Measurements from ENCODE around the gene PCCA. TPM values are rescaled to one million over a fixed set of nuclear protein-coding genes. Genes with fewer than 3 reads are reported as not detected.

Gene PCCA
- polyA plus RNA-seq, 1 of the 3 experiments (the other 2 are of a cell fraction): 7.3 TPM

- H3K9me2 ChIP-seq: no peaks in the 10 kb centered on the region
- H3K9me3 ChIP-seq: no peaks in the 10 kb centered on the region
- ChIA-PET POLR2A (no interaction called here), CTCF (interaction anchor here (1.0 to 2.5 kb wide), 3 partner anchors 13 to 614 kb away, joined by 3 to 11 read pairs (median 10); no protein-coding TSS in a partner anchor)
- DNase-seq: no peak
- H3K36me3 ChIP-seq (replicated peaks in 1 of 2; ENCODE audit: control insufficient read depth in 1 of 2, insufficient read depth in 2 of 2, low read length in 1 of 2): peaks cover 3 to 31% of the 10 kb centered on the region in 2 experiments
- no peak overlapping the region for H3K9ac ChIP-seq
- H3K4me1 ChIP-seq (ENCODE audit: control insufficient read depth in 1 of 2, insufficient read depth in 2 of 2, low read depth in 1 of 2, low read length in 1 of 2): no peaks in the 10 kb centered on the region; a peak in 1 of 4 replicates
- H3K27ac ChIP-seq (ENCODE audit: low read depth in 2 of 2, low read length in 1 of 2): no peak overlapping the region
- H3K27me3 ChIP-seq (ENCODE audit: insufficient read depth): no peaks in the 10 kb centered on the region
- no peak overlapping the region for H3K4me2 ChIP-seq
- TF ChIP-seq RXRA (IDR thresholded peaks at IDR 0.05; ENCODE audit: borderline replicate concordance, low read depth) (no peak), TEAD4 (IDR thresholded peaks at IDR 0.05; ENCODE audit: borderline replicate concordance, insufficient read depth) (no peak), ZBTB33 (IDR thresholded peaks at IDR 0.05; ENCODE audit: borderline replicate concordance, low read depth) (no peak), EP300 (IDR thresholded peaks at IDR 0.05; ENCODE audit: borderline replicate concordance in 1 of 2, low read depth in 1 of 2, low read length in 1 of 2) (no peak), RAD21 (IDR thresholded peaks at IDR 0.05; ENCODE audit: low read length) (no peak), MEF2A (IDR thresholded peaks at IDR 0.05; ENCODE audit: borderline replicate concordance, low read depth) (no peak), PBX3 (IDR thresholded peaks at IDR 0.05) (no peak)
- H3K79me2 ChIP-seq (ENCODE audit: insufficient read depth): no peaks in the 10 kb centered on the region
- no peak overlapping the region for H3K4me3 ChIP-seq (ENCODE audit: low read depth in 2 of 2, low read length in 1 of 2)
- WGBS (ENCODE audit: low lambda C conversion rate): 89% methylated on average over 15 of the region's 15 CpGs
- H2AFZ ChIP-seq (ENCODE audit: low read depth): no peak overlapping the region
- no peaks in the 10 kb centered on the region for H3F3A ChIP-seq (replicated peaks; ENCODE audit: insufficient read depth)
- H4K20me1 ChIP-seq (ENCODE audit: insufficient read depth): no peaks in the 10 kb centered on the region
Measured at GRCh38 chr13:100529666-100530377, 440.9 kb downstream of the PCCA start.

- Histone ChIP-seq H3K27me3 (ENCODE audit: insufficient read depth) (no peaks in the 10 kb centered on the region), H3F3A (replicated peaks; ENCODE audit: insufficient read depth) (no peaks in the 10 kb centered on the region)
Measured at GRCh38 chr13:100530671-100531213, 441.8 kb downstream of the PCCA start.

More at GRCh38 chr13:100530671-100531213, 441.8 kb downstream of the PCCA start:
- 86% methylated on average over 11 of the region's 11 CpGs for WGBS (ENCODE audit: low lambda C conversion rate)
- Histone ChIP-seq H3K4me2 (no peak overlapping the region), H3K9me3 (no peaks in the 10 kb centered on the region), H2AFZ (ENCODE audit: low read depth) (no peak overlapping the region), H3K36me3 (replicated peaks in 1 of 2; ENCODE audit: control insufficient read depth in 1 of 2, insufficient read depth in 2 of 2, low read length in 1 of 2) (peaks cover 3 to 31% of the 10 kb centered on the region in 2 experiments), H3K4me1 (ENCODE audit: control insufficient read depth in 1 of 2, insufficient read depth in 2 of 2, low read depth in 1 of 2, low read length in 1 of 2) (no peaks in the 10 kb centered on the region; a peak in 1 of 4 replicates), H3K27ac (ENCODE audit: low read depth in 2 of 2, low read length in 1 of 2) (no peak overlapping the region), H3K9me2 (no peaks in the 10 kb centered on the region), H4K20me1 (ENCODE audit: insufficient read depth) (no peaks in the 10 kb centered on the region), H3K9ac (no peak overlapping the region), H3K79me2 (ENCODE audit: insufficient read depth) (no peaks in the 10 kb centered on the region), H3K4me3 (ENCODE audit: low read depth in 2 of 2, low read length in 1 of 2) (no peak overlapping the region)
- ChIA-PET CTCF (interaction anchor here (0.6 to 2.5 kb wide), 5 partner anchors 9 to 874 kb away, joined by 3 to 11 read pairs (median 4); no protein-coding TSS in a partner anchor), POLR2A (no interaction called here)
- DNase-seq: no peak
- TF ChIP-seq RXRA (IDR thresholded peaks at IDR 0.05; ENCODE audit: borderline replicate concordance, low read depth): no peak
- TF ChIP-seq RFX5 (IDR thresholded peaks at IDR 0.05; ENCODE audit: low read length): no peak
- no peak for TF ChIP-seq IRF3 (IDR thresholded peaks at IDR 0.05; ENCODE audit: low read depth, low read length)
- no peak for TF ChIP-seq GATA2 (CRISPR knock-in tag; IDR thresholded peaks at IDR 0.05)
- no peak for TF ChIP-seq MAX (IDR thresholded peaks at IDR 0.05; ENCODE audit: low read depth)
- TF ChIP-seq FOXJ3 (CRISPR knock-in tag; IDR thresholded peaks at IDR 0.05): no peak
- TF ChIP-seq SMC3 (IDR thresholded peaks at IDR 0.05; ENCODE audit: low read depth, low read length): no peak
- no peak for TF ChIP-seq FOSL2 (IDR thresholded peaks at IDR 0.05; ENCODE audit: borderline replicate concordance, low read depth)
- TF ChIP-seq POLR2AphosphoS5 (IDR thresholded peaks at IDR 0.05; ENCODE audit: low read depth, low read length): no peak
